Measurements from ENCODE around the gene FBLN2. TPM values are rescaled to one million over a fixed set of nuclear protein-coding genes. Genes with fewer than 3 reads are reported as not detected.
"Not testable (repeated sequence)": the region's sequence is repeated elsewhere in the genome, so short reads cannot be mapped to it uniquely, and the experiment has no call there.

FBLN2 gene
- total and polyA plus RNA-seq, 10 of the 15 experiments (the other 5 are each of a cell fraction or from before 2014, with no cell fraction given): 0.03 to 0.41 (median 0.12) TPM; not detected in 2

- ChIA-PET SMC1A (ENCODE audit: uncharacterized antibody, unreplicated experiment) (no interaction called here), CTCF (no interaction called here), POLR2A (no interaction called here), RAD21 (ENCODE audit: unreplicated experiment) (no interaction called here)
- H3K4me2 ChIP-seq (ENCODE audit: control insufficient read depth, insufficient read depth): no peak overlapping the region
- no peak overlapping the region for H3K27ac ChIP-seq (ENCODE audit: control insufficient read depth, insufficient read depth)
- TF ChIP-seq KLF5 (IDR thresholded peaks at IDR 0.05; ENCODE audit: partially characterized antibody) (no peak), CBFB (IDR thresholded peaks at IDR 0.05; ENCODE audit: low read depth) (no peak), SIN3A (IDR thresholded peaks at IDR 0.05; ENCODE audit: low read depth, low read length) (no peak), POLR2A (IDR thresholded peaks at IDR 0.05; ENCODE audit: low read depth, low read length) (no peak), TCF12 (IDR thresholded peaks at IDR 0.05; ENCODE audit: low read depth, low read length) (no peak), YY1 (IDR thresholded peaks at IDR 0.05; ENCODE audit: low read depth, low read length) (no peak), TAF1 (IDR thresholded peaks at IDR 0.05; ENCODE audit: borderline replicate concordance, low read depth, low read length) (no peak), TCF7 (IDR thresholded peaks at IDR 0.05; ENCODE audit: borderline replicate concordance) (no peak), CREM (IDR thresholded peaks at IDR 0.05; ENCODE audit: low read depth) (no peak), RFX5 (IDR thresholded peaks at IDR 0.05; ENCODE audit: low read depth, low read length) (no peak), IKZF2 (IDR thresholded peaks at IDR 0.05) (no peak), BMI1 (IDR thresholded peaks at IDR 0.05; ENCODE audit: borderline replicate concordance) (no peak), WRNIP1 (IDR thresholded peaks at IDR 0.05; ENCODE audit: borderline replicate concordance, low read depth, low read length) (no peak), RELA (IDR thresholded peaks at IDR 0.05; ENCODE audit: borderline replicate concordance, partially characterized antibody) (no peak), DPF2 (IDR thresholded peaks at IDR 0.05) (no peak)
- TF ChIP-seq, protein P1, sequence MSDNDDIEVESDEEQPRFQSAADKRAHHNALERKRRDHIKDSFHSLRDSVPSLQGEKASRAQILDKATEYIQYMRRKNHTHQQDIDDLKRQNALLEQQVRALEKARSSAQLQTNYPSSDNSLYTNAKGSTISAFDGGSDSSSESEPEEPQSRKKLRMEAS (IDR thresholded peaks at IDR 0.05; ENCODE audit: low read depth, low read length): no peak
- H3K4me3 ChIP-seq: no peak overlapping the region
- WGBS (ENCODE audit: insufficient coverage, insufficient replicate concordance, low lambda C conversion rate, missing lambda C conversion rate): 19% methylated on average over 3 of the region's 4 CpGs
- H3K4me1 ChIP-seq (ENCODE audit: control insufficient read depth, insufficient read depth, low read length): no peaks in the 10 kb centered on the region
- no peaks in the 10 kb centered on the region for H3K79me2 ChIP-seq (ENCODE audit: control insufficient read depth, insufficient read depth, low read length)
- in situ Hi-C loops (cut with MboI) (no loop called here), intact Hi-C loops (cut with micrococcal nuclease; ENCODE audit: unreplicated experiment) (no loop called here)
- no peak for FAIRE-seq
- H2AFZ ChIP-seq (ENCODE audit: control insufficient read depth, low read depth, low read length): no peak overlapping the region
- H3K27me3 ChIP-seq (replicated peaks in 1 of 2; ENCODE audit: control insufficient read depth in 2 of 2, insufficient read depth in 2 of 2, low read length in 1 of 2): peaks cover 0 to 1% of the 10 kb centered on the region in 2 experiments; a peak in 2 of 4 replicates
- H3K9ac ChIP-seq (ENCODE audit: control insufficient read depth, insufficient read depth, low read length): no peak overlapping the region
- H3K9me3 ChIP-seq (replicated peaks; ENCODE audit: control insufficient read depth, insufficient read depth, low read length): no peaks in the 10 kb centered on the region
- no peak for DNase-seq (ENCODE audit: low read depth, low spot score)
- H4K20me1 ChIP-seq (ENCODE audit: control insufficient read depth, insufficient read depth): no peaks in the 10 kb centered on the region
- BruUV-seq (replicated peaks): no TSS peak
- H3K36me3 ChIP-seq (ENCODE audit: control insufficient read depth in 2 of 2, insufficient read depth in 2 of 2, low read length in 1 of 2): no peaks in the 10 kb centered on the region
- ATAC-seq: no peak
These were observed 13.0 kb downstream of the FBLN2 start for GRCh38 chr3:13561967-13562366.

DNA sequence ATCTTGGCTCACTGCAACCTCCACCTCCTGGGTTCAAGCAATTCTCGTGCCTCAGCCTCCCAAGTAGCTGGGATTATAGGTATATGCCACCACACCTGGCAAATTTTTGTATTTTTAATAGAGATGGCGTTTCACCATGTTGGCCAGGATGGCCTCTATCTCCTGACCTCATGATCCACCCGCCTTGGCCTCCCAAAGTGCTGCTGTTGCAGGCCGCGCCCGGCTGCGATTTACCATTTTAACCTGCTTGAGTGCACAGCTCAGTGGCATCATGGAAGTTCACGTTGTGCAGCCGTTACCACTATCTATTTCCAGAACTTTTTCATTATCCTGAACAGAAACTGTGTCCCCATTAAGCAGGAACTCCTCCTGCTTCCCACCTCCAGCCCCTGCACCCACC is 13.5 kb downstream of the FBLN2 start:
- DNase-seq (ENCODE audit: low read depth, low spot score); ATAC-seq; H3K9ac ChIP-seq (ENCODE audit: control insufficient read depth, insufficient read depth, low read length); in situ Hi-C loops (cut with MboI); H3K4me3 ChIP-seq; intact Hi-C loops (cut with micrococcal nuclease; ENCODE audit: unreplicated experiment); H3K36me3 ChIP-seq (ENCODE audit: control insufficient read depth in 2 of 2, insufficient read depth in 2 of 2, low read length in 1 of 2); H3K9me3 ChIP-seq (replicated peaks; ENCODE audit: control insufficient read depth, insufficient read depth, low read length); H3K27me3 ChIP-seq (replicated peaks in 1 of 2; ENCODE audit: control insufficient read depth in 2 of 2, insufficient read depth in 2 of 2, low read length in 1 of 2); H3K4me1 ChIP-seq (ENCODE audit: control insufficient read depth, insufficient read depth, low read length); RAD21 ChIA-PET (ENCODE audit: unreplicated experiment); FAIRE-seq; POLR2A ChIA-PET; H3K79me2 ChIP-seq (ENCODE audit: control insufficient read depth, insufficient read depth, low read length); SMC1A ChIA-PET (ENCODE audit: uncharacterized antibody, unreplicated experiment); BruUV-seq (replicated peaks); H3K27ac ChIP-seq (ENCODE audit: control insufficient read depth, insufficient read depth); H4K20me1 ChIP-seq (ENCODE audit: control insufficient read depth, insufficient read depth); H2AFZ ChIP-seq (ENCODE audit: control insufficient read depth, low read depth, low read length); H3K4me2 ChIP-seq (ENCODE audit: control insufficient read depth, insufficient read depth); CTCF ChIA-PET: not testable (repeated sequence)
- 45% methylated on average over 9 of the region's 9 CpGs for WGBS (ENCODE audit: insufficient coverage, insufficient replicate concordance, low lambda C conversion rate, missing lambda C conversion rate)

All from GM12878 (cell line).